Measurements from ENCODE around the gene FAM193A.

The FAM193A gene

GRCh38 chr4:2691313-2691712 is 154.9 kb downstream of the FAM193A start:
- no peaks in the 10 kb centered on the region for H3K36me3 ChIP-seq (ENCODE audit: low read length)
- H3K9ac ChIP-seq (ENCODE audit: low read length), result peak overlapping the region; percentile 55
- no peak for TF ChIP-seq CTCF (IDR thresholded peaks at IDR 0.05; ENCODE audit: insufficient read depth, low read length, poor library complexity, severe bottlenecking)
- no peak for TF ChIP-seq EZH2phosphoT487 (conservative IDR thresholded peaks at IDR 0.05; ENCODE audit: low read length)
- H3K27ac ChIP-seq (ENCODE audit: low read depth, low read length), result peak overlapping the region; percentile 87
- H3K4me2 ChIP-seq (ENCODE audit: low read depth, low read length, poor library complexity, severe bottlenecking), result peak overlapping the region; percentile 20
- no peaks in the 10 kb centered on the region for H3K9me3 ChIP-seq (ENCODE audit: insufficient read depth, low read length)
- no peaks in the 10 kb centered on the region for H3K9me2 ChIP-seq (replicated peaks; ENCODE audit: insufficient read depth, low read length)
- H4K20me1 ChIP-seq (ENCODE audit: low read depth, low read length), result no peaks in the 10 kb centered on the region
- no peaks in the 10 kb centered on the region for H3K27me3 ChIP-seq (ENCODE audit: low read length)
- no peaks in the 10 kb centered on the region for H3K79me2 ChIP-seq (ENCODE audit: insufficient read depth, low read length)
- H2AFZ ChIP-seq (ENCODE audit: low read depth, low read length, severe bottlenecking), result no peak overlapping the region
- no peak overlapping the region for H3K4me3 ChIP-seq (ENCODE audit: insufficient read depth, low read length, poor library complexity, severe bottlenecking)
- H3F3A ChIP-seq (ENCODE audit: insufficient read depth), result peaks cover 47% of the 10 kb centered on the region

GRCh38 chr4:2691952-2692435 is 155.5 kb downstream of the FAM193A start:
- H3K4me2 ChIP-seq (ENCODE audit: low read depth, low read length, poor library complexity, severe bottlenecking), result peak overlapping the region; percentile 20
- H3F3A ChIP-seq (ENCODE audit: insufficient read depth), result peaks cover 52% of the 10 kb centered on the region
- H2AFZ ChIP-seq (ENCODE audit: low read depth, low read length, severe bottlenecking), result no peak overlapping the region
- no peaks in the 10 kb centered on the region for H3K27me3 ChIP-seq (ENCODE audit: low read length)
- no peaks in the 10 kb centered on the region for H3K36me3 ChIP-seq (ENCODE audit: low read length)
- 0 out of 2 replicates have a peak overlapping the region, but pooled peaks have one; percentile 55 for H3K9ac ChIP-seq (ENCODE audit: low read length)
- no peak overlapping the region for H3K4me3 ChIP-seq (ENCODE audit: insufficient read depth, low read length, poor library complexity, severe bottlenecking)
- peak overlapping the region; percentile 87 for H3K27ac ChIP-seq (ENCODE audit: low read depth, low read length)
- H3K9me2 ChIP-seq (replicated peaks; ENCODE audit: insufficient read depth, low read length), result no peaks in the 10 kb centered on the region
- H3K79me2 ChIP-seq (ENCODE audit: insufficient read depth, low read length), result no peaks in the 10 kb centered on the region
- H4K20me1 ChIP-seq (ENCODE audit: low read depth, low read length), result no peaks in the 10 kb centered on the region
- no peaks in the 10 kb centered on the region for H3K9me3 ChIP-seq (ENCODE audit: insufficient read depth, low read length)
- TF ChIP-seq CTCF (IDR thresholded peaks at IDR 0.05; ENCODE audit: insufficient read depth, low read length, poor library complexity, severe bottlenecking) (no peak), EZH2phosphoT487 (conservative IDR thresholded peaks at IDR 0.05; ENCODE audit: low read length) (no peak)

- Histone ChIP-seq H3K27me3 (ENCODE audit: low read length) (no peaks in the 10 kb centered on the region), H3K27ac (ENCODE audit: low read depth, low read length) (peak overlapping the region; percentile 97), H3K36me3 (ENCODE audit: low read length) (no peaks in the 10 kb centered on the region), H3K9me3 (ENCODE audit: insufficient read depth, low read length) (no peaks in the 10 kb centered on the region), H2AFZ (ENCODE audit: low read depth, low read length, severe bottlenecking) (no peak overlapping the region), H3K9me2 (replicated peaks; ENCODE audit: insufficient read depth, low read length) (no peaks in the 10 kb centered on the region), H3K79me2 (ENCODE audit: insufficient read depth, low read length) (no peaks in the 10 kb centered on the region; the same call in 1 of the 2 replicates), H3K4me2 (ENCODE audit: low read depth, low read length, poor library complexity, severe bottlenecking) (peak overlapping the region; percentile 99), H4K20me1 (ENCODE audit: low read depth, low read length) (no peaks in the 10 kb centered on the region), H3K4me3 (ENCODE audit: insufficient read depth, low read length, poor library complexity, severe bottlenecking) (no peak overlapping the region), H3F3A (ENCODE audit: insufficient read depth) (peaks cover 45% of the 10 kb centered on the region), H3K9ac (ENCODE audit: low read length) (0 out of 2 replicates have a peak overlapping the region, but pooled peaks have one; percentile 39)
- TF ChIP-seq EZH2phosphoT487 (conservative IDR thresholded peaks at IDR 0.05; ENCODE audit: low read length) (no peak), CTCF (IDR thresholded peaks at IDR 0.05; ENCODE audit: insufficient read depth, low read length, poor library complexity, severe bottlenecking) (no peak)
Measured at GRCh38 chr4:2694691-2695090, 158.2 kb downstream of the FAM193A start.

All from SU-DHL-6 (cell line).